ENCODE data around the gene ACADM.
A peak's percentile ranks its signal among the peaks of the same experiment; 100 is the strongest.

ACADM gene

GRCh38 chr1:75811211-75811981 is 86.9 kb downstream of the ACADM start:
- TF ChIP-seq CTCF (conservative IDR thresholded peaks at IDR 0.05; ENCODE audit: control insufficient read depth, insufficient read depth, low read depth, low read length) = no peak
- peak; percentile 42 for DNase-seq (ENCODE audit: low read depth)
- H3K4me3 ChIP-seq (ENCODE audit: control insufficient read depth, low read depth, low read length) = no peak overlapping the region

DNA sequence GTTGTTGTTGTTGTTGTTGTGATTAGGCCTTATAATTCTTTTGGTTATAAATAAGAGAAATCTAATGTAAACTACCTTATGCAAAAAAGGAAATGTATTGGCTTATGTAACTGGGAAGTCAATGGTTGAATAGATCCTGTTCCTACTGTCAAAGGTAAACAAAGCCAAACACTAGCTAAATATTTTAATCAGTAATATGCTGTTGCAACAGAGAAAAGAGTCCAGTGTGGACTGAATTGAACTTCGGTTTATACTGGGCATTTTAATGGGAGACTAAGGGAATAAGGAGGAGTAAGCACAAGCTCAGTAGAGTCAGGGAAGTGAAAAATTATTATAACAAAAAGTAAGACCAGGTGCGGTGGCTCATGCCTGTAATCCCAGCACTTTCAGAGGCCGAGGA is 87.6 kb downstream of the ACADM start:
- no peak for TF ChIP-seq CTCF (conservative IDR thresholded peaks at IDR 0.05; ENCODE audit: control insufficient read depth, insufficient read depth, low read depth, low read length)

More for the DNA sequence above, 87.6 kb downstream of the ACADM start:
- H3K4me3 ChIP-seq (ENCODE audit: control insufficient read depth, low read depth, low read length) = no peak overlapping the region
- DNase-seq (ENCODE audit: low read depth) = no peak
